PC-9 (cell line): ENCODE data around the gene IFITM1. TPM values are rescaled to one million over a fixed set of nuclear protein-coding genes. Genes with fewer than 3 reads are reported as not detected.

Experiments
- BruUV-seq: library from RNA; stranded (reverse); fragments of 400-500 nt; replicated peaks from 2 replicates; lab custom pipeline; 2021; lab: Mats Ljungman, UMichigan
- CTCF ChIA-PET: fragments of 300-600 bp; sonication (Branson Sonifier 250); formaldehyde crosslinking; loops from one replicate; lab custom pipeline; 2022; ENCODE audit warnings: antibody characterized with exemption; lab: Charles Lee
- POLR2A ChIA-PET: fragments of 300-600 bp; sonication (Branson Sonifier 250); formaldehyde crosslinking; loops from one replicate; lab custom pipeline; 2022; ENCODE audit warnings: antibody characterized with exemption; ENCODE audit not compliant: unreplicated experiment; lab: Charles Lee
- DNase-seq, 2 experiments: peaks; one replicate each; pipeline versions ENCODE4 v3.0.0 to v3.0.0-alpha.2; 2015 to 2022; ENCODE audit warnings: mixed read lengths in 1 of 2
- H2AFZ ChIP-seq: fragments of 200-600 bp; sonication (generic); 2 replicates; pipeline ENCODE4 v1.8.1; 2017; ENCODE audit warnings: antibody characterized with exemption
- H3F3A ChIP-seq: fragments of 200-600 bp; sonication (generic); 2 replicates; pipeline ENCODE4 v1.8.1; 2017; ENCODE audit warnings: antibody characterized with exemption, mild to moderate bottlenecking, low read depth; ENCODE audit not compliant: insufficient read depth
- H3K27ac ChIP-seq: fragments of 200-600 bp; sonication (generic); 2 replicates; pipeline ENCODE4 v1.6.1; 2016; ENCODE audit warnings: mixed run types
- H3K27me3 ChIP-seq: fragments of 200-600 bp; sonication (generic); 2 replicates; pipeline ENCODE4 v1.6.1; 2016; ENCODE audit warnings: low read depth, mixed run types; ENCODE audit not compliant: insufficient read depth
- H3K36me3 ChIP-seq: fragments of 200-600 bp; sonication (generic); 2 replicates; pipeline ENCODE4 v1.6.1; 2016; ENCODE audit warnings: low read depth, mixed run types
- H3K4me1 ChIP-seq: fragments of 200-600 bp; sonication (generic); replicated peaks from 2 replicates; pipeline ENCODE4 v1.6.1; 2016; ENCODE audit warnings: mixed run types; ENCODE audit not compliant: insufficient read depth
- H3K4me2 ChIP-seq: fragments of 200-600 bp; sonication (generic); 2 replicates; pipeline ENCODE4 v1.6.1; 2017; ENCODE audit warnings: mixed run types
- H3K4me3 ChIP-seq: fragments of 200-600 bp; sonication (generic); 2 replicates; pipeline ENCODE4 v1.6.1; 2016; ENCODE audit warnings: mixed run types
- H3K79me2 ChIP-seq: fragments of 200-600 bp; sonication (generic); 2 replicates; pipeline ENCODE4 v1.6.1; 2017; ENCODE audit warnings: low read depth, mixed run types
- H3K9me2 ChIP-seq: fragments of 200-600 bp; sonication (generic); 2 replicates; pipeline ENCODE4 v1.8.1; 2017; ENCODE audit warnings: mild to moderate bottlenecking; ENCODE audit not compliant: insufficient read depth
- H3K9me3 ChIP-seq: fragments of 200-600 bp; sonication (generic); 2 replicates; pipeline ENCODE4 v1.8.1; 2016; ENCODE audit warnings: low read depth; ENCODE audit not compliant: insufficient read depth
- H4K20me1 ChIP-seq: fragments of 200-600 bp; sonication (generic); 2 replicates; pipeline ENCODE4 v1.8.1; 2017; ENCODE audit not compliant: insufficient read depth
- EZH2 ChIP-seq: fragments of 200-600 bp; sonication (generic); IDR thresholded peaks from 2 replicates; pipeline ENCODE4 v1.8.0; 2017; ENCODE audit warnings: antibody characterized with exemption, low read depth
- intact Hi-C: fragments of 100-400 bp; cut with micrococcal nuclease; formaldehyde crosslinking; loops from one replicate; pipeline ENCODE4 v1.10.0; 2022; ENCODE audit not compliant: unreplicated experiment
- total RNA-seq: library from RNA; stranded (reverse); gene quantifications from 2 replicates; pipeline ENCODE4 v1.2.3, GENCODE V29; 2021
- TF ChIP-seq, protein P1 (sequence below): fragments of 200-600 bp; sonication (generic); conservative IDR thresholded peaks from 2 replicates; pipeline ENCODE4 v1.6.1; 2017; ENCODE audit warnings: mixed run types, antibody characterized with exemption, mild to moderate bottlenecking, moderate library complexity

The IFITM1 gene
- total RNA-seq, 1 experiment from 2014 or later, result 9.5 TPM

DNA sequence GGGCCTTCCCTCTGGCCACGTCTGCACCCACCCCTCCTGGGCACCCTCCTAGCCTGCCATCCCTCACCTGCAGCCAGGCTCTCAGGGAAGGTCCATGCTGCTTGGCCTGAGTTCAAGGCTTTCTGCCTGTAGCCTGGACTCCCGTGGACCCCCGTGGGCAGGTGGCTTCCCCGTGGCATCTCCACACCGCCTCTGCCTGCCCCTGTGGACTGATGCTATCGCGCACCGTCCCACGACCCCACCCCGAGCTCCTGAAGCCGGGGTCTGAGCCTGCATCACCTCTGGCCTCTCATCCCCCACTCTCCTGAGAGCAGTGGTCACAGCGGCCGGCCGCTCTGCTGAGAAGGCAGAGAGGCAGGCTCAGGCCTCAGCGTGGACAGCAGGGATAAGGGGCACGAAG is 19.1 kb upstream of the IFITM1 start:
- Histone ChIP-seq H3K79me2 (no peaks in the 10 kb centered on the region), H3K4me2 (no peak overlapping the region), H3K4me1 (no peaks in the 10 kb centered on the region), H3K27ac (no peak overlapping the region), H3K27me3 (no peaks in the 10 kb centered on the region), H3K9me2 (no peaks in the 10 kb centered on the region), H3K4me3 (no peak overlapping the region), H3K36me3 (no peaks in the 10 kb centered on the region), H3F3A (no peaks in the 10 kb centered on the region), H4K20me1 (no peaks in the 10 kb centered on the region), H2AFZ (no peak overlapping the region), H3K9me3 (no peaks in the 10 kb centered on the region)
- POLR2A ChIA-PET, result no interaction called here
- BruUV-seq, result no TSS peak
- DNase-seq, result no peak
- no peak for TF ChIP-seq EZH2
- TF ChIP-seq, protein P1, sequence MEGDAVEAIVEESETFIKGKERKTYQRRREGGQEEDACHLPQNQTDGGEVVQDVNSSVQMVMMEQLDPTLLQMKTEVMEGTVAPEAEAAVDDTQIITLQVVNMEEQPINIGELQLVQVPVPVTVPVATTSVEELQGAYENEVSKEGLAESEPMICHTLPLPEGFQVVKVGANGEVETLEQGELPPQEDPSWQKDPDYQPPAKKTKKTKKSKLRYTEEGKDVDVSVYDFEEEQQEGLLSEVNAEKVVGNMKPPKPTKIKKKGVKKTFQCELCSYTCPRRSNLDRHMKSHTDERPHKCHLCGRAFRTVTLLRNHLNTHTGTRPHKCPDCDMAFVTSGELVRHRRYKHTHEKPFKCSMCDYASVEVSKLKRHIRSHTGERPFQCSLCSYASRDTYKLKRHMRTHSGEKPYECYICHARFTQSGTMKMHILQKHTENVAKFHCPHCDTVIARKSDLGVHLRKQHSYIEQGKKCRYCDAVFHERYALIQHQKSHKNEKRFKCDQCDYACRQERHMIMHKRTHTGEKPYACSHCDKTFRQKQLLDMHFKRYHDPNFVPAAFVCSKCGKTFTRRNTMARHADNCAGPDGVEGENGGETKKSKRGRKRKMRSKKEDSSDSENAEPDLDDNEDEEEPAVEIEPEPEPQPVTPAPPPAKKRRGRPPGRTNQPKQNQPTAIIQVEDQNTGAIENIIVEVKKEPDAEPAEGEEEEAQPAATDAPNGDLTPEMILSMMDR, result no peak
- CTCF ChIA-PET, result no interaction called here
- intact Hi-C loops, result no loop called here

DNA sequence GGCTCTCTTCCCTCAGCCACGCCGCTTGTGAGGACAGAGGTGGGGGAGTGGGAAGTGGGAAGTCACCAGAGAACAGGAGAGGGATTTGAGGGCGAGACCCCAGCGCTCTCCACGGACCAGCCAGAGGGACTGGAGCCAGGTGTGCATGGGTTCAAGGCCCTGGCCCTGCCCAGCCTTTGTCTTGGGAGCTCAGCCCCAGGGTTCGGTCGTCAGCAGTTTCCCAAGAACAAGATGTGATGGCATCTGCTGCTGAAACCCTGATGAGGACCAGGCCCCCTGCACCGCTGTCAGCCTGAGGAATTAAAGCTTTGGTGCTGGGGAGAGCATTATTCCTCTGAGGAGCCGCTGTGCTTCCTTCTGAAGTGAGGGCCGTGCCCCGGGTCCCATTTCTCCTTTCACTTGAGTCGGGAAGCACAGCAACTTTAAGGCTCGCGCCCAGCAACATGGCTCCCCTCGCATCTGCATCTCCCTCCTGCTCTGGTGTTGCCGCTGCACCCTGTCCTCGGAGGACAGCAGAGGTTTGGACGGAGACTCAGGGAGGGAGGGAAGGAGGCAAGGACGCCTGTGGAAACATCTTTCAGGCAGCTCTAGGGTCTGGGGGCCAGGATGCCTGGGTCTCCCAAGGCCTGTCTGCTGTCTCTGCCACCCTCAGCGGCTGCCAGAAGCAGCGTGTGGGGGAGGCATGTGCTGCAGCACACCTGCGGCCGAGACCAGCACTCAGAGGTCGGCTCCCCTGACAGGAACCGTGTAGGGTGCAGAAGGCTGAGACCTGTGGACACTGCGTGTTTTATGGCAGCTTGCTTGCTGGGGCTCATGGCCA is 18.3 kb upstream of the IFITM1 start:
- Histone ChIP-seq H3K4me3 (no peak overlapping the region), H3K9me3 (no peaks in the 10 kb centered on the region), H3K4me1 (no peaks in the 10 kb centered on the region), H3K27me3 (no peaks in the 10 kb centered on the region), H3K36me3 (no peaks in the 10 kb centered on the region), H2AFZ (no peak overlapping the region), H3K4me2 (no peak overlapping the region), H3F3A (no peaks in the 10 kb centered on the region), H3K9me2 (no peaks in the 10 kb centered on the region), H4K20me1 (no peaks in the 10 kb centered on the region), H3K27ac (no peak overlapping the region), H3K79me2 (no peaks in the 10 kb centered on the region)
- intact Hi-C loops, result no loop called here
- TF ChIP-seq, protein P1, result no peak
- TF ChIP-seq EZH2, result no peak
- no peak for DNase-seq
- POLR2A ChIA-PET, result no interaction called here
- CTCF ChIA-PET, result no interaction called here
- BruUV-seq, result no TSS peak

DNA sequence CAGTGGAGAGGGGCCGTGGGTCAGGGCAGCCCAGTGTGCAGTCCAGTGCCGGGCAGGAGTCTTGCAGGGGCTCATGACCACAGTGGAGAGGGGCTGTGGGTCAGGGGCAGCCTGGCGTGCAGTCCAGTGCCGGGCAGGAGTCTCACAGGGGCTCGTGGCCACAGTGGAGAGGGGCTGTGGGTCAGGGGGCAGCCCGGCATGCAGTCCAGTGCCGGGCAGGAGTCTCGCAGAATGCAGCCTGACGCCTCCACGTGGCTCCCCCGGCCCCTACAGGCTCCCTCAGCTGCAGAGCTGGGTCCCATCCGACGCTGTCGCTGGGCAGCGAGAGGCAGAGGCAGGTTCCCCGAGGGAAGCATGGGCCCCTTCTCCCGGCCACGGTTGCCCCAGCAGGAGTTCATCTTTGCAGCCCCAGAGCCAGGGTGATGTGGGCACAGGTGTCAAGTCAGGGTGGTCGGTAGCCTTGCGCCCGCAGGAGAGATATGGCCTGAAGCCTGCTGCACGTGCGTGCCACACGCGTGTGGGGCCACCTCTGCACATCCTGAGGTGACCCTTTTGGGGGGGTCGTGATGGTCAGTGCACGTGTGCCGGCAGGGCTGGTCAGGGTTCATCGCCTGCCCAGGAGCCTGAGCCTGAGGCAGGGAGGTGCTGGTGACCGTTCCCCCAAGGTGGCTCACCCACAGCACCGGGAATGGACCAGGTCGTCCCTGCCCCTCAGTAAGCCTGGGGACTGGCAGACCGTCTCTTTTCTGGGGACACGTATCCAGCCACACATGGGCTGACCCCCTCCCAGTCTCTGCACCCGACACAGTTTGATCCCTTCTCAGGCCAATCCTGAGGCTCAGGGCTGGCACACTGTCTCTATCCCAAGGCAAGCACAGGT is 17.4 kb upstream of the IFITM1 start:
- no peaks in the 10 kb centered on the region for H3K79me2 ChIP-seq
- no peak for DNase-seq
- no peaks in the 10 kb centered on the region for H3K9me2 ChIP-seq
- no peak overlapping the region for H3K27ac ChIP-seq
- CTCF ChIA-PET, result no interaction called here
- POLR2A ChIA-PET, result no interaction called here
- no peaks in the 10 kb centered on the region for H3K36me3 ChIP-seq
- no peaks in the 10 kb centered on the region for H3K27me3 ChIP-seq
- no peak overlapping the region for H3K4me2 ChIP-seq
- TF ChIP-seq, protein P1, result no peak
- no peak for TF ChIP-seq EZH2
- no peak overlapping the region for H2AFZ ChIP-seq
- no peaks in the 10 kb centered on the region for H4K20me1 ChIP-seq
- H3K4me3 ChIP-seq, result no peak overlapping the region
- H3F3A ChIP-seq, result no peaks in the 10 kb centered on the region
- no TSS peak for BruUV-seq
- intact Hi-C loops, result no loop called here
- H3K4me1 ChIP-seq, result no peaks in the 10 kb centered on the region
- H3K9me3 ChIP-seq, result no peaks in the 10 kb centered on the region
